OCI-LY3 (cell line): Measurements from ENCODE around the gene JCAD.

ENCODE experiments used
- H2AFZ ChIP-seq: fragments of 200-600, 300-600 bp; shearing (Covaris generic); 2 replicates; pipeline ENCODE4 v1.6.0; 2014; ENCODE audit warnings: antibody characterized with exemption, low read depth, low read length
- H3K27ac ChIP-seq: fragments of 200-600, 300-600 bp; sonication (generic); 2 replicates; pipeline ENCODE4 v1.5.1; 2014; ENCODE audit warnings: mild to moderate bottlenecking, low read length, moderate library complexity, mixed read lengths
- H3K27me3 ChIP-seq: fragments of 200-600, 300-600 bp; sonication (generic); 2 replicates; pipeline ENCODE4 v1.6.1; 2014; ENCODE audit warnings: low read depth, low read length, mixed read lengths
- H3K36me3 ChIP-seq: fragments of 200-600, 300-600 bp; sonication (generic); replicated peaks from 2 replicates; pipeline ENCODE3; 2014; ENCODE audit warnings: low read depth, low read length, mixed read lengths
- H3K4me1 ChIP-seq: fragments of 300-600, 200-600 bp; sonication (generic); 2 replicates; pipeline ENCODE4 v1.6.1; 2014; ENCODE audit warnings: low read length, mixed read lengths
- H3K4me2 ChIP-seq: fragments of 200-600, 300-600 bp; sonication (generic); 2 replicates; pipeline ENCODE4 v1.6.1; 2014; ENCODE audit warnings: low read length, mixed read lengths
- H3K4me3 ChIP-seq: fragments of 300-600, 200-600 bp; sonication (generic); 2 replicates; pipeline ENCODE4 v1.5.1; 2014; ENCODE audit warnings: antibody characterized with exemption, mild to moderate bottlenecking, low read length, moderate library complexity
- H3K79me2 ChIP-seq: fragments of 300-600, 200-600 bp; shearing (Covaris generic); 2 replicates; pipeline ENCODE4 v1.6.1; 2014; ENCODE audit warnings: mild to moderate bottlenecking, low read length, mixed read lengths
- H3K9ac ChIP-seq: fragments of 300-600, 200-600 bp; shearing (Covaris generic); 2 replicates; pipeline ENCODE4 v1.6.0; 2014; ENCODE audit warnings: mild to moderate bottlenecking, low read length, moderate library complexity
- H3K9me3 ChIP-seq: fragments of 200-600, 300-600 bp; shearing (Covaris generic); 2 replicates; pipeline ENCODE4 v1.6.1; 2014; ENCODE audit warnings: low read length, mixed read lengths; ENCODE audit not compliant: insufficient read depth
- H4K20me1 ChIP-seq: fragments of 200-600, 300-600 bp; sonication (generic); 2 replicates; pipeline ENCODE4 v1.6.1; 2016; ENCODE audit warnings: low read length, mixed read lengths; ENCODE audit not compliant: insufficient read depth
- CTCF ChIP-seq: fragments of 200-600, 300-600 bp; sonication (generic); IDR thresholded peaks from 2 replicates; pipeline ENCODE4 v1.5.1; 2014; ENCODE audit warnings: antibody characterized with exemption, low read length, low read depth
- EZH2phosphoT487 ChIP-seq: fragments of 200-600 bp; shearing (Covaris generic); IDR thresholded peaks from 2 replicates; pipeline ENCODE4 v1.6.1; 2018; ENCODE audit warnings: antibody characterized with exemption, mixed run types, low read depth

The JCAD gene

DNA sequence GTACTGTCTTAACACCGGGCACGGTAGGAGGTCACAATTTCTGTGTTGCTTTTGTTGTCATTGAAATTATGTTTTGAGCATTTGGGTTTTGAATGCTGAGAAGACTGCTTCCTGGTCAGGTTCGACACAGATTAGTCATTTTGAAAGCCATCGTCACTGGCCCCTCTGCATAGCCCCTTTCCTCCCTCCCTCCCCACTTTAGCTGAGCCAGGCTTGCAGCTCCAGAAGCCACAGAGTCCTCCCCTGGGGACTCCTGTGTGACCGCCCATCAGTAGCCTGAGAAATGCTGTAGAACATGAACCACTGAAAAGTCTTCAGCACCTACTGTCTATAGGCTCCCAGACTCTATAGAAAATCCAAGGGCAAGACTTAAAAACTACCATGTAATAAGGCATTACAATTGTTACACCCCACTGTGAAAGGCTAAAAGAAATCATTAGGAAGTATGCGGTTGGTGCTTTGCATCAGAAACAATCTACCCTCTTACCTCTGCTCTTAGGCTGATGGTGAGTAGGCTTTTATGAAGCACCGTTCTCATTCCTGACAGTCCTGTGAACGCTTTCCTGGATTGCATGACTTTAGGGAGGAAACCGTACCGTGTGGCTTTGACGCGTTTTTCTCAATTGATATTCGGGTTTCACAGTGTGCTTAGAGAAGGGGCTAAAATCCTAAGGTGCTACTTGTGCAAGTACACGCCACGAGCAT is 24.8 kb downstream of the JCAD start:
- Histone ChIP-seq H3K4me1 (no peaks in the 10 kb centered on the region), H3K27me3 (no peaks in the 10 kb centered on the region), H2AFZ (no peak overlapping the region), H3K4me2 (no peak overlapping the region), H3K36me3 (no peaks in the 10 kb centered on the region), H3K27ac (no peak overlapping the region), H4K20me1 (no peaks in the 10 kb centered on the region), H3K4me3 (no peak overlapping the region), H3K9ac (no peak overlapping the region), H3K79me2 (no peaks in the 10 kb centered on the region), H3K9me3 (no peaks in the 10 kb centered on the region)
- TF ChIP-seq CTCF (no peak), EZH2phosphoT487 (no peak)

- TF ChIP-seq EZH2phosphoT487 (no peak), CTCF (no peak)
- Histone ChIP-seq H3K4me2 (no peak overlapping the region), H3K36me3 (no peaks in the 10 kb centered on the region)
Measured at GRCh38 chr10:30032125-30032524, 27.3 kb downstream of the JCAD start.

DNA sequence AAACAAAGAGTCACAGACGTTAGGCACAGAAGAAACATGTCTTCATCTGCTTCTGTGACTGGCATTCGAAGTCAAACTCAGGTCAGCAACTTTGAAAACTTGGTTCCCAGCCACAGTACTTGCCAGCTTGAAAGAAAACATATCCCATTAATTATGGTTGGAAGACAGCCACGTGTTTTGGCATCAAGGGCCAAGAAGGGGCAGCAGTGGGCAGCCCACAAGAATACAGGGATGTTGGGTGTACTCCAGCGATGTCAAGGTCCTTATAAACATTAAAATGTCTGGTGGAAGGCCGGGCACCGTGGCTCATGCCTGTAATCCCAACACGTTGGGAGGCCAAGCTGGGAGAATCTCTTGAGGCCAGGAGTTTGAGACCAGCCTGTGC is 29.5 kb downstream of the JCAD start:
- Histone ChIP-seq H3K4me1 (no peaks in the 10 kb centered on the region), H3K4me2 (no peak overlapping the region), H3K79me2 (no peaks in the 10 kb centered on the region), H3K36me3 (no peaks in the 10 kb centered on the region), H3K27me3 (no peaks in the 10 kb centered on the region), H3K9me3 (no peaks in the 10 kb centered on the region), H2AFZ (no peak overlapping the region), H3K27ac (no peak overlapping the region), H4K20me1 (no peaks in the 10 kb centered on the region), H3K4me3 (no peak overlapping the region), H3K9ac (no peak overlapping the region)
- TF ChIP-seq EZH2phosphoT487 = no peak
- no peak for TF ChIP-seq CTCF

More at GRCh38 chr10:30032125-30032524, 27.3 kb downstream of the JCAD start:
- Histone ChIP-seq H3K4me1 (no peaks in the 10 kb centered on the region), H3K9me3 (no peaks in the 10 kb centered on the region), H3K4me3 (no peak overlapping the region), H3K27me3 (no peaks in the 10 kb centered on the region), H4K20me1 (no peaks in the 10 kb centered on the region), H3K79me2 (no peaks in the 10 kb centered on the region), H2AFZ (no peak overlapping the region), H3K9ac (no peak overlapping the region), H3K27ac (no peak overlapping the region)

- no peak overlapping the region for H3K4me2 ChIP-seq
- H2AFZ ChIP-seq = no peak overlapping the region
- H3K79me2 ChIP-seq = no peaks in the 10 kb centered on the region
- no peaks in the 10 kb centered on the region for H3K9me3 ChIP-seq
- H3K36me3 ChIP-seq = no peaks in the 10 kb centered on the region
- TF ChIP-seq CTCF (no peak), EZH2phosphoT487 (no peak)
- no peaks in the 10 kb centered on the region for H4K20me1 ChIP-seq
- H3K27ac ChIP-seq = no peak overlapping the region
- no peak overlapping the region for H3K9ac ChIP-seq
- no peaks in the 10 kb centered on the region for H3K4me1 ChIP-seq
- H3K27me3 ChIP-seq = no peaks in the 10 kb centered on the region
- no peak overlapping the region for H3K4me3 ChIP-seq
Measured at GRCh38 chr10:30029164-30029871, 30.1 kb downstream of the JCAD start.
